NT2/D1 (cell line): ENCODE measurements around the gene LILRB3.
"Not testable (repeated sequence)": the region's sequence is repeated elsewhere in the genome, so short reads cannot be mapped to it uniquely, and the experiment has no call there.

Source experiments
- DNase-seq: peaks from one replicate; pipeline ENCODE4 v3.0.0-alpha.2; 2011; ENCODE audit warnings: low read depth, low spot score
- H3K27me3 ChIP-seq: 2 replicates; pipeline ENCODE4 v1.6.0; 2011; ENCODE audit warnings: mild to moderate bottlenecking; ENCODE audit not compliant: insufficient read length, insufficient read depth
- H3K36me3 ChIP-seq: 2 replicates; pipeline ENCODE4 v1.6.1; 2011; ENCODE audit warnings: mild to moderate bottlenecking, low read length, mixed read lengths; ENCODE audit not compliant: insufficient read depth, insufficient read length
- H3K4me1 ChIP-seq: 2 replicates; pipeline ENCODE4 v1.5.1; 2011; ENCODE audit not compliant: insufficient read depth, insufficient read length
- H3K4me3 ChIP-seq: 2 replicates; pipeline ENCODE4 v1.5.1; 2011; ENCODE audit warnings: low read depth; ENCODE audit not compliant: insufficient read length
- H3K9ac ChIP-seq: 2 replicates; pipeline ENCODE4 v1.6.0; 2011; ENCODE audit warnings: low read depth; ENCODE audit not compliant: insufficient read length
- H3K9me3 ChIP-seq: 2 replicates; pipeline ENCODE4 v1.5.1; 2011; ENCODE audit warnings: mild to moderate bottlenecking, low read length; ENCODE audit not compliant: insufficient read depth
- SUZ12 ChIP-seq: IDR thresholded peaks from 2 replicates; pipeline ENCODE4 v1.6.1; 2011; ENCODE audit not compliant: insufficient read length, insufficient read depth; ENCODE audit errors: extremely low read depth
- YY1 ChIP-seq: IDR thresholded peaks from 2 replicates; pipeline ENCODE4 v1.6.1; 2011; ENCODE audit not compliant: insufficient read length, insufficient read depth
- ZNF274 ChIP-seq: IDR thresholded peaks from 2 replicates; pipeline ENCODE4 v1.6.1; 2011; ENCODE audit warnings: mild to moderate bottlenecking, low read depth, low read length

LILRB3 gene

GRCh38 chr19:54252243-54252642 lies 29.4 kb upstream of the LILRB3 start:
- TF ChIP-seq ZNF274 (no peak), YY1 (no peak), SUZ12 (no peak)
- no peak overlapping the region for H3K9ac ChIP-seq
- no peaks in the 10 kb centered on the region for H3K9me3 ChIP-seq
- H3K27me3 ChIP-seq, result peaks cover 22% of the 10 kb centered on the region
- peaks cover 8% of the 10 kb centered on the region for H3K4me1 ChIP-seq
- H3K4me3 ChIP-seq, result no peak overlapping the region
- no peaks in the 10 kb centered on the region for H3K36me3 ChIP-seq
- no peak for DNase-seq

DNA sequence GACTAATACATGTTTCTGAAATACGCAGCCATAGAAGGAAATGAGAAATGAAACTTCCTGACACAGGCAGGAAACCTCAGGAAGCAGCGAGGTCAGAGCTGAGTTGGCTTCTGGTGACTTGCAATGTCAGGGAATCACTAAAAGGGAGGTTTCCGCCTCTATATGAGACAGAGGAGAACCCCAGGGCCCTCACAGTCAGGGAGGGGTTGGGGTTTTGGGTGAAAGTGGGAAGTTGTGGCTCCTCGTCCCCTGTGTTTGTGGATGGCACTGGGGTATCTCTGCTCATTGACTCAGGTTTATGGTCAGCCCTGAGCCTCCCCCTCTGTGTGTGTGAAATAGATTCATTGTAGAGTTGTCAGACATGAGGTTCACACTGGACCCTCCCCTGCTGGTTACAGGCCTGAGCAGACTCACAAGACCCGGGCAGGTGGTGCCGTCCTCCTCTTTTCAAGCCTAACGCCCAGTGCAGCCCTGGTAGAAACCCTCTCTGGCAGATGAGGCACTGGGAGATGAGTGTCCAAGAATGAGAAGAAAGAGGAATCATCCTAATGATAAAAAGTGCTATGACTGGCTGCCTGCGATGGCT lies 25.3 kb upstream of the LILRB3 start:
- H3K9ac ChIP-seq, result no peak overlapping the region
- no peak for DNase-seq
- H3K36me3 ChIP-seq, result no peaks in the 10 kb centered on the region
- H3K4me1 ChIP-seq, result no peaks in the 10 kb centered on the region
- no peaks in the 10 kb centered on the region for H3K9me3 ChIP-seq
- TF ChIP-seq ZNF274, result no peak
- no peak for TF ChIP-seq YY1
- TF ChIP-seq SUZ12, result no peak
- H3K27me3 ChIP-seq, result peaks cover 6% of the 10 kb centered on the region
- no peak overlapping the region for H3K4me3 ChIP-seq

- H3K27me3 ChIP-seq, result no peaks in the 10 kb centered on the region
- no peak overlapping the region for H3K9ac ChIP-seq
- no peaks in the 10 kb centered on the region for H3K4me1 ChIP-seq
Measured at GRCh38 chr19:54247106-54247930, 24.5 kb upstream of the LILRB3 start.

GRCh38 chr19:54245936-54246335 lies 23.1 kb upstream of the LILRB3 start:
- Histone ChIP-seq H3K4me3 (no peak overlapping the region), H3K9ac (no peak overlapping the region), H3K4me1 (no peaks in the 10 kb centered on the region), H3K36me3 (no peaks in the 10 kb centered on the region), H3K9me3 (no peaks in the 10 kb centered on the region), H3K27me3 (no peaks in the 10 kb centered on the region)
- no peak for DNase-seq
- no peak for TF ChIP-seq ZNF274

More at GRCh38 chr19:54247106-54247930, 24.5 kb upstream of the LILRB3 start:
- Histone ChIP-seq H3K9me3 (no peaks in the 10 kb centered on the region), H3K4me3 (no peak overlapping the region), H3K36me3 (no peaks in the 10 kb centered on the region)
- TF ChIP-seq SUZ12, result no peak
- TF ChIP-seq ZNF274, result no peak
- TF ChIP-seq YY1, result no peak
- no peak for DNase-seq

- H3K4me3 ChIP-seq, H3K27me3 ChIP-seq, H3K9me3 ChIP-seq, H3K4me1 ChIP-seq, H3K36me3 ChIP-seq, H3K9ac ChIP-seq, DNase-seq: not testable (repeated sequence)
Measured at GRCh38 chr19:54243809-54244208, 21.0 kb upstream of the LILRB3 start.

- H3K4me3 ChIP-seq, H3K36me3 ChIP-seq, H3K4me1 ChIP-seq, H3K27me3 ChIP-seq, H3K9ac ChIP-seq, DNase-seq, H3K9me3 ChIP-seq: not testable (repeated sequence)
Measured at GRCh38 chr19:54242646-54243045, 19.8 kb upstream of the LILRB3 start, which contains the start of gene LILRA6. Gene LILRA6, minus strand, starts transcription at chr19:54242790.

DNA sequence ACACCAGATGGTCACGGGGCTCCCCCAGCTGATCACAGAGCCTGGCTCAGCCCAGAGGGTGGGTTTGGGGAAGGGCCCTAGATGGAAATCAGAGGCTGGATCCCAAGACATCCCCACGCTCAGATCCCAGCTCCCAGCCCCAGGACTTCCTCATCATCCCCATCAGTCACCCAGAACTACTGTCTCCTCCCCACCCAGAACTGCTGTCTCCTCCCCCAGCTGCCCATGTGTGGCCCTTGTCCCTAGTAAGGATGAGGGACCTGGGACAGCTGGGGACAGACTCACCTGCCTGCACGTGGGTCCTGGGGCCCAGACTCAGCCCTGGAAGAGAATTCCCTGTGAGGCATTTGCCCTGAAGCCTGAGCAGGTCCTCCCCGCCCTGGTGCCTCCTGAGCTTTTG lies 19.4 kb upstream of the LILRB3 start:
- not testable (repeated sequence) for DNase-seq, H3K9me3 ChIP-seq, H3K27me3 ChIP-seq, H3K36me3 ChIP-seq, H3K9ac ChIP-seq, H3K4me1 ChIP-seq, H3K4me3 ChIP-seq

- H3K9me3 ChIP-seq, H3K36me3 ChIP-seq, H3K4me1 ChIP-seq, DNase-seq, H3K4me3 ChIP-seq, H3K9ac ChIP-seq: not testable (repeated sequence)
- H3K27me3 ChIP-seq, result peaks cover 13% of the 10 kb centered on the region
Measured at GRCh38 chr19:54240372-54241336, 17.8 kb upstream of the LILRB3 start.

- H3K27me3 ChIP-seq, result peaks cover 20% of the 10 kb centered on the region
- H3K4me1 ChIP-seq, H3K9ac ChIP-seq, DNase-seq, H3K9me3 ChIP-seq, H3K4me3 ChIP-seq, H3K36me3 ChIP-seq: not testable (repeated sequence)
Measured at GRCh38 chr19:54239491-54240371, 16.9 kb upstream of the LILRB3 start.
